LNCAP (cell line): ENCODE data around the gene NLN.

ENCODE experiments used
- TF ChIP-seq, protein P1 (sequence below): fragments of 450-650 bp; IDR thresholded peaks from 2 replicates; pipeline ENCODE4 v1.5.1; 2017; ENCODE audit warnings: mild to moderate bottlenecking

The NLN gene

DNA sequence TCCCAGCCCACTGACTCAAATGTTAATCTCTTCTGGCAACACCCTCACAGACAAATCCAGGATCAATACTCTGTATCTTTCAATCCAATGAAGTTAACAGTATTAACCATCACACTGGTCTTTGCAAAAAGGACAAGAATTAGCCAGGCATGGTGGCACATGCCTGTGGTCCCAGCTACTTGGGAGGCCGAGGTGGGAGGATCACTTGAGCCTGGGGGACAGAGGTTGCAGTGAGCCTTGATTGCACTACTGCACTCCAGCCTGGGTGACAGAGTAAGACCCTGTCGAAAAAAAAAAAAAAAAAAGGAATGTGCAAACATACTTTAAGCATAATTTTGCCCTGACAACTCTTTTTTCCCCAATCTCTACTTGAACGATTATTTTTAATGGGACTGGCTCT, 146.5 kb downstream of the NLN start:
- TF ChIP-seq, protein P1, sequence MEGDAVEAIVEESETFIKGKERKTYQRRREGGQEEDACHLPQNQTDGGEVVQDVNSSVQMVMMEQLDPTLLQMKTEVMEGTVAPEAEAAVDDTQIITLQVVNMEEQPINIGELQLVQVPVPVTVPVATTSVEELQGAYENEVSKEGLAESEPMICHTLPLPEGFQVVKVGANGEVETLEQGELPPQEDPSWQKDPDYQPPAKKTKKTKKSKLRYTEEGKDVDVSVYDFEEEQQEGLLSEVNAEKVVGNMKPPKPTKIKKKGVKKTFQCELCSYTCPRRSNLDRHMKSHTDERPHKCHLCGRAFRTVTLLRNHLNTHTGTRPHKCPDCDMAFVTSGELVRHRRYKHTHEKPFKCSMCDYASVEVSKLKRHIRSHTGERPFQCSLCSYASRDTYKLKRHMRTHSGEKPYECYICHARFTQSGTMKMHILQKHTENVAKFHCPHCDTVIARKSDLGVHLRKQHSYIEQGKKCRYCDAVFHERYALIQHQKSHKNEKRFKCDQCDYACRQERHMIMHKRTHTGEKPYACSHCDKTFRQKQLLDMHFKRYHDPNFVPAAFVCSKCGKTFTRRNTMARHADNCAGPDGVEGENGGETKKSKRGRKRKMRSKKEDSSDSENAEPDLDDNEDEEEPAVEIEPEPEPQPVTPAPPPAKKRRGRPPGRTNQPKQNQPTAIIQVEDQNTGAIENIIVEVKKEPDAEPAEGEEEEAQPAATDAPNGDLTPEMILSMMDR, result no peak

DNA sequence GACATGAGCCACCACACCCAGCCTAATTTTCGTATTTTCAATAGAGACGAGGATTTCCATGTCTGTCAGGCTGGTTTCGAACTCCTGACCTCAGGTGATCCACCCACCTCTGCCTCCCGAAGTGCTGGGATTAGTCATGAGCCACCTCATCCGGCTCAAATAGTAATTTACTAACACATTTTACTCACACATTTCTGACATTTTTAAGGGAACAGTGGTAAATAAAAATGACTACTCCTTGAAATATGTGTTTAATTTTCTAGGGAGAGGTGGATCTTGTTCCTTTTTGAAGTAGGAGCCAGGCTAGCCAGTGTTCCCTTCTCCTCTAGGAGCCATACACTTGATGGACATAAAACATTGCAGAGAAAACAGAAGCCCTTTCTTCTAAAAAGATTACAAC, 149.2 kb downstream of the NLN start:
- TF ChIP-seq, protein P1, result no peak

DNA sequence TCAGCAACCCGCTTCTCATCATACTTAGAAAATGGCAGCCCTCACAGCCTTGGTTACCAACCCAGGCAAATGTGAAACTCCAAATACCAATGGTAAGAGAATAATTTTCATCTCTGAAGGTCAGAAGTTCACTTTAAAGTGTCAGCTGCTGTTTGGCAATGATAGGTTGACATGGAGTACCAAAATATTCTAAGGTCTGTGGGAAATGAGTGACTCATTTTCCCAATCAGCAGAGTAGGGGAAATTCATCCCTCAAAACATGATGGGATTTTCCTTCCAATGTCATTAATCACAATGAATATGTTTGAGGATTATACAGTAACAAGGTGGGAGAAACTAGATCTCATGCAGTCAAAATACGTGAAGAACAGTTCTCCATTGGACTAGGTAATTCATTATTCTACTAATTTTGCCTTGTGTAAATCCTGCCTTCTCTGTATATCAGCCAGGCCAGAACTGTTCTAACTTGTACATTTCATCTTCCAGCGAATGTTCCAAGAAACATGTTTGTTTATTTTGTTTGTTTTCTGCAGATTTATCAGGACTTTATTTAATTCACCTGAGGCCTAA, 151.3 kb downstream of the NLN start:
- TF ChIP-seq, protein P1, result no peak

DNA sequence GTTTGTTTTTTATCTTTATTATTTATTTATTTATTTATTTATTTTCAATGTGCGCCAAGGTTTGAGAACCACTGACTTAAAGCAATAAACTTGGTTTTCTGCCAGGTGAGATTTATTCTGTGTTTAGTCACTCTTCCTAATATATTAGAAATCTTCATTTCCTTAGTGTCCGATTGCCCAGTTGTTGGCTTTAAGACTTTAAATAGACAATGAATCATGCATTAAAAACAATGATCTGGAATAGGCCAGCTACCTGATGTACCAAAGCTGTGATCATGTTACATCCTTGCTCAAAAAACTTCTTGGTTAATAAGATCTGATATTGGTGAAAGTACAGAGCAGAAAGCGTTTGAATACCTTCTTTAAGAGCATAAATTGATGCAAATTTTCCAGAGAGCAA, 152.2 kb downstream of the NLN start:
- TF ChIP-seq, protein P1, result no peak

DNA sequence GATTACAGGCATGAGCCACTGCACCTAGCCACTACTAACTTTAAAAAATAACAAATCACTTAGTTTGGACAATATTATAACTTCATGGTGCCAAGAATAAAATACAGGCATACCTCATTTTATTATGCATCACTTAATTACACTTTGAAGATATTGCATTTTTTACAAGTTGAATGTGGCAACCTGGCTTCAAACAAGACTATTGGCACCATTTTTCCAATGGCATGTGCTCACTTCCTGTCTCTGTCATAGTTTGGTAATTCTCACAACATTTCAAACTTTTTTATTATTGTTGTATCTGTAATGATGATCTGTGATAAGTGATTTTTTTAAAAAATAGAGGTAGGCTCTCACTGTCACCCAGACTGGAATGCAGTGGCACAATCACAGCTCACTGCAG, 154.5 kb downstream of the NLN start:
- TF ChIP-seq, protein P1, result no peak

DNA sequence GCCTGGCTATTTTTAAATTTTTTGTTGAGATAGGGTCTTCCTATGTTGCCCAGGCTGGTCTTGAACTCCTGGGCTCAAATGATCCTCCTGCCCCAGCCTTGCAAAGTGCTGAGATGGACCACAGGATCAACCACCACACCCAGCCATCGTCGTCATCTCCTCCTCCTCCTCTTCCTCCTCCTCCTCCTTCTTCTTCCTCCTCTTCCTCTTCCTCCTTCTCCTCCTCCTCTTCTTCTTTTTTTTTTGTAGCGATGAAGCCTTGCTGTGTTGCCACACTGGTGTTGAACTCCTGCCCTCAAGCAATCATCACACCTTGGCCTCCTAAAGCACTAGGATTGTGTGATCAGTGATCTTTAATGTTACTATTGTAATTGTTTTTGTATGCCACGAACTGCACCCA, 155.0 kb downstream of the NLN start:
- TF ChIP-seq, protein P1, result no peak
